ENCODE results near the gene METTL3.

DNA sequence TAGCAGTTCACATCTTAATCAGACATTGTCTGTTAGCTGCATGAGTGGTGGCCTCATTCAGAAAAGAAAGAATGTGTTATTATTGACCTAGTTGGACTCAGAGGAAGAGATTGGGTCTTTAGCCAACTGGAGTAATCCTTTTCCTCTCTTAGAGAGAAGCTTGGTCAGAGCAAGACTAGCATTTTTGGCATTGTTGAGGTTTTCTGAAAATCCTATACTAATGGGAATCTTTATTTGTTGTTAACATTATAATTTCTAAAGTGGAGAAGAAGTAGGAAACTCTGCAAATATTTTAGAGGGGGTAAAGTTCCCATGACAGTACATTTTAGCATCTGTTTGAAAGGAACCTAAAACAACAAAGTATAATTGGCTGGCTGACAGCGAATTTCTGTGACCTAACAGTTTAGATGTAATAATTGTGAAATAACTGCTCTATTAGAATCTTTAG lies 24.5 kb downstream of the METTL3 start:
- TF ChIP-seq, protein P1, sequence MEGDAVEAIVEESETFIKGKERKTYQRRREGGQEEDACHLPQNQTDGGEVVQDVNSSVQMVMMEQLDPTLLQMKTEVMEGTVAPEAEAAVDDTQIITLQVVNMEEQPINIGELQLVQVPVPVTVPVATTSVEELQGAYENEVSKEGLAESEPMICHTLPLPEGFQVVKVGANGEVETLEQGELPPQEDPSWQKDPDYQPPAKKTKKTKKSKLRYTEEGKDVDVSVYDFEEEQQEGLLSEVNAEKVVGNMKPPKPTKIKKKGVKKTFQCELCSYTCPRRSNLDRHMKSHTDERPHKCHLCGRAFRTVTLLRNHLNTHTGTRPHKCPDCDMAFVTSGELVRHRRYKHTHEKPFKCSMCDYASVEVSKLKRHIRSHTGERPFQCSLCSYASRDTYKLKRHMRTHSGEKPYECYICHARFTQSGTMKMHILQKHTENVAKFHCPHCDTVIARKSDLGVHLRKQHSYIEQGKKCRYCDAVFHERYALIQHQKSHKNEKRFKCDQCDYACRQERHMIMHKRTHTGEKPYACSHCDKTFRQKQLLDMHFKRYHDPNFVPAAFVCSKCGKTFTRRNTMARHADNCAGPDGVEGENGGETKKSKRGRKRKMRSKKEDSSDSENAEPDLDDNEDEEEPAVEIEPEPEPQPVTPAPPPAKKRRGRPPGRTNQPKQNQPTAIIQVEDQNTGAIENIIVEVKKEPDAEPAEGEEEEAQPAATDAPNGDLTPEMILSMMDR (IDR thresholded peaks at IDR 0.05) = no peak
- no peak for TF ChIP-seq POLR2A (IDR thresholded peaks at IDR 0.05; ENCODE audit: low read depth)
- TF ChIP-seq EP300 (IDR thresholded peaks at IDR 0.05) = no peak
- TF ChIP-seq POLR2AphosphoS5 (IDR thresholded peaks at IDR 0.05) = no peak
